ENCODE measurements around the gene MTHFD2L.

The MTHFD2L gene

GRCh38 chr4:74323663-74324062 lies 165.7 kb downstream of the MTHFD2L start:
- Histone ChIP-seq H3K36me3 (ENCODE audit: control insufficient read depth, insufficient read depth, low read length) (no peaks in the 10 kb centered on the region), H3K27me3 (replicated peaks; ENCODE audit: control insufficient read depth, insufficient read depth, low read length, poor library complexity, severe bottlenecking) (no peaks in the 10 kb centered on the region)

GRCh38 chr4:74324262-74324661 lies 166.3 kb downstream of the MTHFD2L start:
- Histone ChIP-seq H3K36me3 (ENCODE audit: control insufficient read depth, insufficient read depth, low read length) (no peaks in the 10 kb centered on the region), H3K27ac (ENCODE audit: insufficient read depth, low read length, poor library complexity, severe bottlenecking) (no peak overlapping the region), H3K9me3 (ENCODE audit: control insufficient read depth, low read length) (no peaks in the 10 kb centered on the region), H3K27me3 (replicated peaks; ENCODE audit: control insufficient read depth, insufficient read depth, low read length, poor library complexity, severe bottlenecking) (no peaks in the 10 kb centered on the region), H3K4me1 (ENCODE audit: control insufficient read depth, insufficient read depth, low read length, poor library complexity, severe bottlenecking) (no peaks in the 10 kb centered on the region), H3K4me3 (ENCODE audit: insufficient read depth, low read depth, low read length, poor library complexity, severe bottlenecking) (no peak overlapping the region)
- no peak for DNase-seq

More at GRCh38 chr4:74323663-74324062, 165.7 kb downstream of the MTHFD2L start:
- no peaks in the 10 kb centered on the region for H3K4me1 ChIP-seq (ENCODE audit: control insufficient read depth, insufficient read depth, low read length, poor library complexity, severe bottlenecking)
- DNase-seq, result no peak
- H3K27ac ChIP-seq (ENCODE audit: insufficient read depth, low read length, poor library complexity, severe bottlenecking), result no peak overlapping the region
- no peak overlapping the region for H3K4me3 ChIP-seq (ENCODE audit: insufficient read depth, low read depth, low read length, poor library complexity, severe bottlenecking)
- H3K9me3 ChIP-seq (ENCODE audit: control insufficient read depth, low read length), result no peaks in the 10 kb centered on the region

GRCh38 chr4:74325886-74326285 lies 168.0 kb downstream of the MTHFD2L start:
- no peaks in the 10 kb centered on the region for H3K4me1 ChIP-seq (ENCODE audit: control insufficient read depth, insufficient read depth, low read length, poor library complexity, severe bottlenecking)
- H3K36me3 ChIP-seq (ENCODE audit: control insufficient read depth, insufficient read depth, low read length), result no peaks in the 10 kb centered on the region
- H3K4me3 ChIP-seq (ENCODE audit: insufficient read depth, low read depth, low read length, poor library complexity, severe bottlenecking), result no peak overlapping the region
- H3K27ac ChIP-seq (ENCODE audit: insufficient read depth, low read length, poor library complexity, severe bottlenecking), result no peak overlapping the region
- no peaks in the 10 kb centered on the region for H3K27me3 ChIP-seq (replicated peaks; ENCODE audit: control insufficient read depth, insufficient read depth, low read length, poor library complexity, severe bottlenecking)
- DNase-seq, result no peak
- H3K9me3 ChIP-seq (ENCODE audit: control insufficient read depth, low read length), result no peaks in the 10 kb centered on the region

GRCh38 chr4:74327762-74328161 lies 169.8 kb downstream of the MTHFD2L start:
- no peak overlapping the region for H3K4me3 ChIP-seq (ENCODE audit: insufficient read depth, low read depth, low read length, poor library complexity, severe bottlenecking)

GRCh38 chr4:74328501-74328900 lies 170.6 kb downstream of the MTHFD2L start:
- no peak overlapping the region for H3K4me3 ChIP-seq (ENCODE audit: insufficient read depth, low read depth, low read length, poor library complexity, severe bottlenecking)
- no peaks in the 10 kb centered on the region for H3K27me3 ChIP-seq (replicated peaks; ENCODE audit: control insufficient read depth, insufficient read depth, low read length, poor library complexity, severe bottlenecking)
- H3K4me1 ChIP-seq (ENCODE audit: control insufficient read depth, insufficient read depth, low read length, poor library complexity, severe bottlenecking), result no peaks in the 10 kb centered on the region
- DNase-seq, result no peak
- H3K27ac ChIP-seq (ENCODE audit: insufficient read depth, low read length, poor library complexity, severe bottlenecking), result no peak overlapping the region
- no peaks in the 10 kb centered on the region for H3K9me3 ChIP-seq (ENCODE audit: control insufficient read depth, low read length)
- no peaks in the 10 kb centered on the region for H3K36me3 ChIP-seq (ENCODE audit: control insufficient read depth, insufficient read depth, low read length)

More at GRCh38 chr4:74327762-74328161, 169.8 kb downstream of the MTHFD2L start:
- H3K4me1 ChIP-seq (ENCODE audit: control insufficient read depth, insufficient read depth, low read length, poor library complexity, severe bottlenecking), result no peaks in the 10 kb centered on the region
- H3K27ac ChIP-seq (ENCODE audit: insufficient read depth, low read length, poor library complexity, severe bottlenecking), result no peak overlapping the region
- H3K9me3 ChIP-seq (ENCODE audit: control insufficient read depth, low read length), result no peaks in the 10 kb centered on the region
- no peak for DNase-seq
- no peaks in the 10 kb centered on the region for H3K27me3 ChIP-seq (replicated peaks; ENCODE audit: control insufficient read depth, insufficient read depth, low read length, poor library complexity, severe bottlenecking)
- H3K36me3 ChIP-seq (ENCODE audit: control insufficient read depth, insufficient read depth, low read length), result no peaks in the 10 kb centered on the region

- no peaks in the 10 kb centered on the region for H3K9me3 ChIP-seq (ENCODE audit: control insufficient read depth, low read length)
- no peak for DNase-seq
- no peaks in the 10 kb centered on the region for H3K4me1 ChIP-seq (ENCODE audit: control insufficient read depth, insufficient read depth, low read length, poor library complexity, severe bottlenecking)
- no peak overlapping the region for H3K4me3 ChIP-seq (ENCODE audit: insufficient read depth, low read depth, low read length, poor library complexity, severe bottlenecking)
- H3K36me3 ChIP-seq (ENCODE audit: control insufficient read depth, insufficient read depth, low read length), result no peaks in the 10 kb centered on the region
- H3K27me3 ChIP-seq (replicated peaks; ENCODE audit: control insufficient read depth, insufficient read depth, low read length, poor library complexity, severe bottlenecking), result no peaks in the 10 kb centered on the region
- H3K27ac ChIP-seq (ENCODE audit: insufficient read depth, low read length, poor library complexity, severe bottlenecking), result no peak overlapping the region
Observed at GRCh38 chr4:74329307-74329706, 171.4 kb downstream of the MTHFD2L start.

- H3K36me3 ChIP-seq (ENCODE audit: control insufficient read depth, insufficient read depth, low read length), result no peaks in the 10 kb centered on the region
- no peaks in the 10 kb centered on the region for H3K4me1 ChIP-seq (ENCODE audit: control insufficient read depth, insufficient read depth, low read length, poor library complexity, severe bottlenecking)
- no peak overlapping the region for H3K27ac ChIP-seq (ENCODE audit: insufficient read depth, low read length, poor library complexity, severe bottlenecking)
- H3K27me3 ChIP-seq (replicated peaks; ENCODE audit: control insufficient read depth, insufficient read depth, low read length, poor library complexity, severe bottlenecking), result no peaks in the 10 kb centered on the region
- H3K9me3 ChIP-seq (ENCODE audit: control insufficient read depth, low read length), result no peaks in the 10 kb centered on the region
- H3K4me3 ChIP-seq (ENCODE audit: insufficient read depth, low read depth, low read length, poor library complexity, severe bottlenecking), result no peak overlapping the region
- no peak for DNase-seq
Observed at GRCh38 chr4:74330295-74330750, 172.4 kb downstream of the MTHFD2L start.

- Histone ChIP-seq H3K4me3 (ENCODE audit: insufficient read depth, low read depth, low read length, poor library complexity, severe bottlenecking) (no peak overlapping the region), H3K36me3 (ENCODE audit: control insufficient read depth, insufficient read depth, low read length) (no peaks in the 10 kb centered on the region), H3K27ac (ENCODE audit: insufficient read depth, low read length, poor library complexity, severe bottlenecking) (no peak overlapping the region), H3K27me3 (replicated peaks; ENCODE audit: control insufficient read depth, insufficient read depth, low read length, poor library complexity, severe bottlenecking) (no peaks in the 10 kb centered on the region), H3K9me3 (ENCODE audit: control insufficient read depth, low read length) (no peaks in the 10 kb centered on the region), H3K4me1 (ENCODE audit: control insufficient read depth, insufficient read depth, low read length, poor library complexity, severe bottlenecking) (no peaks in the 10 kb centered on the region)
- no peak for DNase-seq
Observed at GRCh38 chr4:74331252-74331651, 173.3 kb downstream of the MTHFD2L start.

- no peaks in the 10 kb centered on the region for H3K9me3 ChIP-seq (ENCODE audit: control insufficient read depth, low read length)
- DNase-seq, result no peak
- H3K36me3 ChIP-seq (ENCODE audit: control insufficient read depth, insufficient read depth, low read length), result no peaks in the 10 kb centered on the region
- no peak overlapping the region for H3K4me3 ChIP-seq (ENCODE audit: insufficient read depth, low read depth, low read length, poor library complexity, severe bottlenecking)
- H3K4me1 ChIP-seq (ENCODE audit: control insufficient read depth, insufficient read depth, low read length, poor library complexity, severe bottlenecking), result no peaks in the 10 kb centered on the region
- no peak overlapping the region for H3K27ac ChIP-seq (ENCODE audit: insufficient read depth, low read length, poor library complexity, severe bottlenecking)
- no peaks in the 10 kb centered on the region for H3K27me3 ChIP-seq (replicated peaks; ENCODE audit: control insufficient read depth, insufficient read depth, low read length, poor library complexity, severe bottlenecking)
Observed at GRCh38 chr4:74331944-74332343, 174.0 kb downstream of the MTHFD2L start.

- Histone ChIP-seq H3K27me3 (replicated peaks; ENCODE audit: control insufficient read depth, insufficient read depth, low read length, poor library complexity, severe bottlenecking) (no peaks in the 10 kb centered on the region), H3K27ac (ENCODE audit: insufficient read depth, low read length, poor library complexity, severe bottlenecking) (no peak overlapping the region), H3K36me3 (ENCODE audit: control insufficient read depth, insufficient read depth, low read length) (no peaks in the 10 kb centered on the region), H3K9me3 (ENCODE audit: control insufficient read depth, low read length) (no peaks in the 10 kb centered on the region), H3K4me3 (ENCODE audit: insufficient read depth, low read depth, low read length, poor library complexity, severe bottlenecking) (no peak overlapping the region), H3K4me1 (ENCODE audit: control insufficient read depth, insufficient read depth, low read length, poor library complexity, severe bottlenecking) (no peaks in the 10 kb centered on the region)
- no peak for DNase-seq
Observed at GRCh38 chr4:74334636-74335035, 176.7 kb downstream of the MTHFD2L start.

Data from effector memory CD4-positive, alpha-beta T cell (primary cell).